Mesothelial cell of epicardium (in vitro differentiated cells): ENCODE measurements around the gene TNP2. TPM values are rescaled to one million over a fixed set of nuclear protein-coding genes. Genes with fewer than 3 reads are reported as not detected.

Source experiments
- DNase-seq, 2 experiments: peaks; one replicate each; pipeline ENCODE4 v3.0.0; 2021; ENCODE audit warnings: low spot score in 2 of 2; ENCODE audit not compliant: unreplicated experiment in 2 of 2
- H3K27ac Mint-ChIP-seq: 2 replicates; pipeline ENCODE4 v1.8.0; 2021; ENCODE audit warnings: mixed read lengths
- H3K27me3 Mint-ChIP-seq: 2 replicates; pipeline ENCODE4 v1.8.0; 2021; ENCODE audit warnings: low read depth, mixed read lengths
- H3K36me3 Mint-ChIP-seq: 2 replicates; pipeline ENCODE4 v1.8.0; 2021; ENCODE audit warnings: mixed read lengths
- H3K4me1 Mint-ChIP-seq: 2 replicates; pipeline ENCODE4 v1.8.0; 2021; ENCODE audit warnings: mixed read lengths
- H3K4me3 Mint-ChIP-seq: 2 replicates; pipeline ENCODE4 v1.8.0; 2021; ENCODE audit warnings: mild to moderate bottlenecking, moderate library complexity, mixed read lengths
- H3K9me3 Mint-ChIP-seq: 2 replicates; pipeline ENCODE4 v1.8.0; 2021; ENCODE audit warnings: mixed read lengths
- CTCF ChIP-seq: fragments of 200-600 bp; sonication (generic); IDR thresholded peaks from one replicate; pipeline ENCODE4 v1.5.0; 2021; ENCODE audit warnings: antibody characterized with exemption; ENCODE audit not compliant: unreplicated experiment
- total RNA-seq: library from RNA; stranded (reverse); gene quantifications from 3 replicates; pipeline ENCODE4 v1.2.1, GENCODE V29; 2021

TNP2 gene
- total RNA-seq, 1 donor from 2014 or later = not detected

GRCh38 chr16:11272484-11272883 lies 3.4 kb upstream of the TNP2 start:
- Mint-ChIP-seq H3K9me3 (no peaks in the 10 kb centered on the region), H3K4me3 (no peak overlapping the region), H3K27me3 (no peaks in the 10 kb centered on the region), H3K27ac (no peak overlapping the region), H3K4me1 (peaks cover 12% of the 10 kb centered on the region), H3K36me3 (no peaks in the 10 kb centered on the region)
- TF ChIP-seq CTCF = no peak
- no peak for DNase-seq

GRCh38 chr16:11271610-11272009 lies 2.5 kb upstream of the TNP2 start:
- no peaks in the 10 kb centered on the region for H3K36me3 Mint-ChIP-seq
- H3K27ac Mint-ChIP-seq = no peak overlapping the region
- no peak for TF ChIP-seq CTCF

GRCh38 chr16:11270602-11271162 lies 1.6 kb upstream of the TNP2 start:
- Mint-ChIP-seq H3K9me3 (no peaks in the 10 kb centered on the region), H3K4me3 (no peak overlapping the region), H3K36me3 (no peaks in the 10 kb centered on the region), H3K4me1 (peaks cover 12% of the 10 kb centered on the region), H3K27me3 (no peaks in the 10 kb centered on the region), H3K27ac (no peak overlapping the region)
- DNase-seq = no peak
- TF ChIP-seq CTCF = no peak

More at GRCh38 chr16:11271610-11272009, 2.5 kb upstream of the TNP2 start:
- no peak for DNase-seq
- no peak overlapping the region for H3K4me3 Mint-ChIP-seq
- H3K4me1 Mint-ChIP-seq = peaks cover 12% of the 10 kb centered on the region
- no peaks in the 10 kb centered on the region for H3K27me3 Mint-ChIP-seq
- no peaks in the 10 kb centered on the region for H3K9me3 Mint-ChIP-seq

GRCh38 chr16:11265124-11265523 lies 4.0 kb downstream of the TNP2 start:
- H3K9me3 Mint-ChIP-seq = no peaks in the 10 kb centered on the region
- H3K27me3 Mint-ChIP-seq = no peaks in the 10 kb centered on the region
- no peak overlapping the region for H3K4me3 Mint-ChIP-seq
- peaks cover 10% of the 10 kb centered on the region for H3K4me1 Mint-ChIP-seq
- no peaks in the 10 kb centered on the region for H3K36me3 Mint-ChIP-seq
- DNase-seq = no peak
- TF ChIP-seq CTCF = no peak
- H3K27ac Mint-ChIP-seq = no peak overlapping the region

GRCh38 chr16:11264155-11264832 lies 4.8 kb downstream of the TNP2 start:
- DNase-seq = no peak
- H3K27ac Mint-ChIP-seq = no peak overlapping the region
- H3K4me3 Mint-ChIP-seq = no peak overlapping the region
- peaks cover 11% of the 10 kb centered on the region for H3K4me1 Mint-ChIP-seq
- H3K36me3 Mint-ChIP-seq = no peaks in the 10 kb centered on the region
- H3K27me3 Mint-ChIP-seq = no peaks in the 10 kb centered on the region
- TF ChIP-seq CTCF = no peak
- H3K9me3 Mint-ChIP-seq = no peaks in the 10 kb centered on the region
